GM11168 (cell line): ENCODE measurements around the gene TMEM87A.
"Not testable (repeated sequence)": the region's sequence is repeated elsewhere in the genome, so short reads cannot be mapped to it uniquely, and the experiment has no call there.

ENCODE experiments used
- in situ Hi-C: fragments of 300-500 bp; cut with MboI; formaldehyde crosslinking; loops from one replicate; pipeline ENCODE4 v1.12.0; 2022; ENCODE audit warnings: low sequenced_read_pairs; ENCODE audit not compliant: unreplicated experiment

TMEM87A gene

GRCh38 chr15:42272939-42273899, at the start of gene TMEM87A, which contains the start of gene GANC:
TSS of gene TMEM87A (minus strand) at chr15:42273433. CDS start at chr15:42273398, 35 bp downstream.
TSS of gene GANC (plus strand) at chr15:42273201. CDS start at chr15:42274482, 1,281 bp downstream.
- in situ Hi-C loops: no loop called here

DNA sequence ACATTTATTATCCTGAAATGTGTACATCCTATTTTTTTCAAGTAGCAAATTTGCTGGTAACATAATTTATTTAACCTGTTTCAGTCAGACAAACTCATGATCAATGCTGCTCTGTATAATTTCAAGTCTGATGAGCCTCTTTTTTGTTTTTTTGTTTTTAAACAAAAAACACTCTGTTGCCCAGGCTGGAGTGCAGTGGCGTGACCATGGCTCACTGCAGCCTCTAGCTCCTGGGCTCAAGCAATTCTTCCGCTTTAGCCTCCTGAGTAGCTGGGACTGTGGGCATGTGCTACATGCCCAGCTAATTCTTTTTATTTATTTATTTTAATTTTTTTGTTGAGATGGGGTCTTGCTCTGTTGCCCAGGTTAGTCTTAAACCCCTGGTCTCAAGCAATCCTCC, 46.0 kb upstream of the TMEM87A start:
- in situ Hi-C loops: no loop called here

DNA sequence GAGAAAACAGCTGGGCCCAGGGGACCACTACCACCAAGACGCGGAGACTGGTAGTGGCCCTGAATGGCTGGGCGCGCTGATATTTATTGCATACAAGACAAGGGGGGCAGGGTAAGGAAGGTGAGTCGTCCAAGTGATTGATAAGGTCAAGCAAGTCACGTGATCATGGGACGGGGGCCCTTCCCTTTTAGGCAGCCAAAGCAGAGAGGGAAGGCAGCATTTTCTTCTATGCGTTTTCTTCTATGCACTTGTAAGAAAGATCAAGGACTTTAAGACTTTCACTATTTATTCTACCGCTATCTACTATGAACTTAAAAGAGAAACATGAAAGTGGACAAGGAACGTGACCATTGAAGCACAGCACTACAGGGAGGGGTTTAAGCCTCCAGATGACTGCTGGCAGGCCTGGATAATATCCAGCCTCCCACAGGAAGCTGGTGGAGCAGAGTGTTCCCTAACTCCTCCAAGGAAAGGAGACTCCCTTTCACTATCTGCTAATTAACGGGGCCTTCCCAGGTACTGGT, 43.1 kb upstream of the TMEM87A start:
- in situ Hi-C loops: not testable (repeated sequence)

- in situ Hi-C loops: no loop called here
These were observed 42.3 kb upstream of the TMEM87A start for GRCh38 chr15:42315521-42315920.

GRCh38 chr15:42314818-42315217, 41.6 kb upstream of the TMEM87A start:
- in situ Hi-C loops: no loop called here

GRCh38 chr15:42313463-42313862, 40.2 kb upstream of the TMEM87A start:
- in situ Hi-C loops: no loop called here

- in situ Hi-C loops: no loop called here
These were observed 33.4 kb upstream of the TMEM87A start for GRCh38 chr15:42306681-42307080.

- in situ Hi-C loops: not testable (repeated sequence)
These were observed 27.8 kb upstream of the TMEM87A start for GRCh38 chr15:42301004-42301403.

- in situ Hi-C loops: no loop called here
These were observed 15.9 kb upstream of the TMEM87A start for GRCh38 chr15:42289166-42289565.

GRCh38 chr15:42287931-42288330, 14.7 kb upstream of the TMEM87A start:
- in situ Hi-C loops: no loop called here

- in situ Hi-C loops: no loop called here
These were observed 13.3 kb upstream of the TMEM87A start for GRCh38 chr15:42286445-42287029.

DNA sequence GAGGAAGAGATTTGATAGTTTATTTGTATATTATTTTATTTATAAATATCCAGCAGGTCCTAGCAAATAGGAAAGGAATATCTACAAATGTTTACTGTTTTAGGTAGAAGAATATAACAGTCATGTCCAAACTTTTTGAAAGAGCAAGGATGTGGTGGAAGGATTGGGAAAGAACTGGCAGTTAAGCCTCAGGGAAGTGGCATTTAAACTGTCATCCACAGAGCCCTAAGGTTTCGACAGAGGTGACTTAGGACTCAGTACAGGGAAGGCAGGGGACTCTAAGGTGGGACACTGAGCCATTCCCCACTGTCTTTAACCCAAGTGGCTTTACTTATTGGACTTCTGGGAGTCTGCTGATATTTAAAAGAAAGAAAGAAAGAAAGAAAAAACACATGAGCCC, 11.8 kb upstream of the TMEM87A start:
- in situ Hi-C loops: no loop called here

DNA sequence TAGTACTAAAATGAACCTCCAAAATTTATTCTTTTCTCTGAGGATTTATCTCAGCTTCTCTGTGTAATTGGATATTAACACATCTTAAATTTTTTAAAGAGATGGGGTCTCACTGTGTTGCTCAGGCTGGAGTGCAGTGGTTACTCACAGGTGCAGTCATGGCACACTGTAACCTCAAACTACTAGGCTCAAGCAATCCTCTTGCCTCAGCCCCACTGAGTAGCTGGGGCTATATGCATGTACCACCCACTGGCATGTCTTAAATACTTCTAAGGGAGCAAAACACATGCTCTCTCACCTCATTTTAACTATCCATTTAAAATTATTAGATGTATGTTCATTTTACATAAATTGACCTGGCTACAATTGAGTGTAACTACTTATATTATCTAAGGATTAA, 11.3 kb upstream of the TMEM87A start:
- in situ Hi-C loops: no loop called here

GRCh38 chr15:42283671-42284070, 10.4 kb upstream of the TMEM87A start:
- in situ Hi-C loops: no loop called here

GRCh38 chr15:42282926-42283325, 9.7 kb upstream of the TMEM87A start:
- in situ Hi-C loops: no loop called here

GRCh38 chr15:42282344-42282743, 9.1 kb upstream of the TMEM87A start:
- in situ Hi-C loops: no loop called here

- in situ Hi-C loops: no loop called here
These were observed 6.0 kb upstream of the TMEM87A start for GRCh38 chr15:42279234-42279723.

- in situ Hi-C loops: no loop called here
These were observed 3.5 kb upstream of the TMEM87A start for GRCh38 chr15:42276762-42277161.

GRCh38 chr15:42275780-42276391, 2.7 kb upstream of the TMEM87A start:
- in situ Hi-C loops: no loop called here

DNA sequence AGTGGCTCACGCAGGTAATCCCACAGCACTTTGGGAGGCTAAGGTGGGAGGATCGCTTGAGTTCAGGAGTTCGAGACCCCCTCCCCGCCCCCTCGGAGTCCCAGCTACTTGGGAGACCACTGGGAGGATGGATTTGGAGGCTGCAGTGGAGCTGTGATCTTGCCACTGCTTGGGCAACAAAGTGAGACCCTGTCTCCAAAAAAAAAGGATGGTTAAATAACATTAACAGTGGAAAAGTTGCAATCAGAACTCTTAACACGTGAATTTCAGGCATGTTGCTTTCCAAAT, 1.4 kb upstream of the TMEM87A start:
- in situ Hi-C loops: no loop called here
